Type B pancreatic cell (in vitro differentiated cells): ENCODE measurements around the gene ANK3. TPM values are rescaled to one million over a fixed set of nuclear protein-coding genes. Genes with fewer than 3 reads are reported as not detected.

ENCODE experiments used
- DNase-seq: peaks from one replicate; pipeline ENCODE4 v3.0.0; 2021; ENCODE audit warnings: mixed read lengths; ENCODE audit not compliant: unreplicated experiment; ENCODE audit errors: extremely low spot score
- H3K27ac Mint-ChIP-seq: 2 replicates; pipeline ENCODE4 v1.8.0; 2021; ENCODE audit warnings: mild to moderate bottlenecking, mixed read lengths
- H3K27me3 Mint-ChIP-seq: 2 replicates; pipeline ENCODE4 v1.8.0; 2021; ENCODE audit warnings: mixed read lengths
- H3K36me3 Mint-ChIP-seq: 2 replicates; pipeline ENCODE4 v1.8.0; 2021; ENCODE audit warnings: mixed read lengths
- H3K4me1 Mint-ChIP-seq: one replicate; pipeline ENCODE4 v1.8.0; 2021; ENCODE audit warnings: mixed read lengths; ENCODE audit not compliant: unreplicated experiment
- H3K4me3 Mint-ChIP-seq: 2 replicates; pipeline ENCODE4 v1.8.0; 2021; ENCODE audit warnings: mild to moderate bottlenecking, mixed read lengths
- H3K9me3 Mint-ChIP-seq: 2 replicates; pipeline ENCODE4 v1.8.0; 2021; ENCODE audit warnings: mixed read lengths
- CTCF ChIP-seq: fragments of 200-600 bp; sonication (generic); conservative IDR thresholded peaks from 2 replicates; pipeline ENCODE4 v1.5.0; 2021; ENCODE audit warnings: antibody characterized with exemption, mild to moderate bottlenecking
- total RNA-seq: library from RNA; stranded (reverse); gene quantifications from 2 replicates; pipeline ENCODE4 v1.2.1, GENCODE V29; 2021; ENCODE audit warnings: low replicate concordance

The ANK3 gene
- total RNA-seq, 1 donor from 2014 or later = 90.2 TPM

- no peak overlapping the region for H3K4me3 Mint-ChIP-seq
- DNase-seq = no peak
- no peaks in the 10 kb centered on the region for H3K27me3 Mint-ChIP-seq
- peaks cover 33% of the 10 kb centered on the region for H3K4me1 Mint-ChIP-seq
- H3K9me3 Mint-ChIP-seq = no peaks in the 10 kb centered on the region
- no peaks in the 10 kb centered on the region for H3K36me3 Mint-ChIP-seq
- no peak overlapping the region for H3K27ac Mint-ChIP-seq
- TF ChIP-seq CTCF = no peak
These were observed 77.9 kb downstream of the ANK3 start for GRCh38 chr10:60311821-60312220.

GRCh38 chr10:60310740-60311139 lies 78.9 kb downstream of the ANK3 start:
- Mint-ChIP-seq H3K9me3 (no peaks in the 10 kb centered on the region), H3K27me3 (no peaks in the 10 kb centered on the region), H3K4me1 (peaks cover 33% of the 10 kb centered on the region), H3K4me3 (no peak overlapping the region), H3K36me3 (no peaks in the 10 kb centered on the region), H3K27ac (no peak overlapping the region)
- no peak for TF ChIP-seq CTCF
- no peak for DNase-seq

- no peak for DNase-seq
- TF ChIP-seq CTCF = no peak
- Mint-ChIP-seq H3K27ac (no peak overlapping the region), H3K27me3 (no peaks in the 10 kb centered on the region), H3K9me3 (no peaks in the 10 kb centered on the region), H3K4me3 (no peak overlapping the region), H3K4me1 (peaks cover 41% of the 10 kb centered on the region), H3K36me3 (no peaks in the 10 kb centered on the region)
These were observed 79.8 kb downstream of the ANK3 start for GRCh38 chr10:60309891-60310290.

- no peak for TF ChIP-seq CTCF
- Mint-ChIP-seq H3K4me1 (peaks cover 42% of the 10 kb centered on the region), H3K36me3 (no peaks in the 10 kb centered on the region), H3K9me3 (no peaks in the 10 kb centered on the region), H3K4me3 (no peak overlapping the region), H3K27me3 (no peaks in the 10 kb centered on the region), H3K27ac (no peak overlapping the region)
- DNase-seq = no peak
These were observed 80.3 kb downstream of the ANK3 start for GRCh38 chr10:60309371-60309770.

GRCh38 chr10:60305380-60305892 lies 84.2 kb downstream of the ANK3 start:
- H3K27ac Mint-ChIP-seq = no peak overlapping the region

More at GRCh38 chr10:60305380-60305892, 84.2 kb downstream of the ANK3 start:
- H3K36me3 Mint-ChIP-seq = no peaks in the 10 kb centered on the region
- H3K27me3 Mint-ChIP-seq = no peaks in the 10 kb centered on the region
- peaks cover 20% of the 10 kb centered on the region for H3K4me1 Mint-ChIP-seq
- H3K4me3 Mint-ChIP-seq = no peak overlapping the region
- no peak for TF ChIP-seq CTCF
- H3K9me3 Mint-ChIP-seq = no peaks in the 10 kb centered on the region
- DNase-seq = no peak
